ENCODE data around the gene UTS2B. TPM values are rescaled to one million over a fixed set of nuclear protein-coding genes. Genes with fewer than 3 reads are reported as not detected.

The UTS2B gene
- total and polyA plus RNA-seq, 2 of the 13 experiments (the other 11 are each of a cell fraction or from before 2014, with no cell fraction given): 0.03 to 0.46 TPM

GRCh38 chr3:191234216-191234615, 96.1 kb downstream of the UTS2B start:
- BruUV-seq (replicated peaks): no TSS peak
- Histone ChIP-seq H2AFZ (ENCODE audit: low read length) (no peak overlapping the region), H3K4me1 (ENCODE audit: insufficient read depth, low read length) (peaks cover 11% of the 10 kb centered on the region), H3K27ac (ENCODE audit: extremely low read length, insufficient read depth, low read length) (no peak overlapping the region), H3K4me2 (ENCODE audit: low read depth, low read length) (no peak overlapping the region), H3K9ac (ENCODE audit: insufficient read depth, low read depth, low read length) (no peak overlapping the region), H3K79me2 (ENCODE audit: insufficient read depth, low read length) (no peaks in the 10 kb centered on the region), H3K9me3 (ENCODE audit: low read length) (no peaks in the 10 kb centered on the region), H3K4me3 (replicated peaks in 1 of 3; ENCODE audit: insufficient read depth in 1 of 3, low read depth in 2 of 3, low read length in 3 of 3) (no peak overlapping the region), H3K27me3 (ENCODE audit: control insufficient read depth in 1 of 2, insufficient read depth in 2 of 2, low read length in 2 of 2) (no peaks in the 10 kb centered on the region; a peak in 1 of 5 replicates), H4K20me1 (ENCODE audit: insufficient read depth, low read length) (no peaks in the 10 kb centered on the region), H3K36me3 (replicated peaks in 1 of 2; ENCODE audit: control insufficient read depth in 1 of 2, insufficient read depth in 2 of 2, low read length in 2 of 2) (no peaks in the 10 kb centered on the region)
- intact Hi-C loops (cut with micrococcal nuclease; ENCODE audit: unreplicated experiment) (no loop called here), in situ Hi-C loops (cut with HindIII; ENCODE audit: extremely low pct_ligation_motif_present, low pct_unique_long_range_greater_than_20kb) (no loop called here)
- TF ChIP-seq ZBTB10 (CRISPR knock-in tag; IDR thresholded peaks at IDR 0.05; ENCODE audit: borderline replicate concordance): no peak
- no peak for TF ChIP-seq TFAP4 (IDR thresholded peaks at IDR 0.05; ENCODE audit: borderline replicate concordance, low read depth)
- TF ChIP-seq ZNF773 (CRISPR knock-in tag; IDR thresholded peaks at IDR 0.05; ENCODE audit: borderline replicate concordance): no peak
- TF ChIP-seq UBTF (CRISPR knock-in tag; IDR thresholded peaks at IDR 0.05): no peak
- no peak for TF ChIP-seq ZNF251 (CRISPR knock-in tag; IDR thresholded peaks at IDR 0.05)
- no peak for TF ChIP-seq ZNF367 (CRISPR knock-in tag; IDR thresholded peaks at IDR 0.05; ENCODE audit: borderline replicate concordance)
- TF ChIP-seq AGO1 (IDR thresholded peaks at IDR 0.05; ENCODE audit: low read depth, low read length, poor library complexity, severe bottlenecking): no peak
- TF ChIP-seq ZEB1 (IDR thresholded peaks at IDR 0.05; ENCODE audit: insufficient replicate concordance, low read depth): no peak
- no peak for TF ChIP-seq SP140L (CRISPR knock-in tag; IDR thresholded peaks at IDR 0.05; ENCODE audit: borderline replicate concordance)
- no peak for TF ChIP-seq ATAD3A (CRISPR knock-in tag; IDR thresholded peaks at IDR 0.05)
- no peak for TF ChIP-seq NKX3-1 (CRISPR knock-in tag; IDR thresholded peaks at IDR 0.05)
- TF ChIP-seq ZNF678 (CRISPR knock-in tag; IDR thresholded peaks at IDR 0.05): no peak
- CTCF ChIA-PET (ENCODE audit: low intra/inter-chr PET ratio, low total read pairs): no interaction called here
- POLR2A ChIA-PET: no interaction called here
- DNase-seq (ENCODE audit: low spot score) (no peak), FAIRE-seq (no peak), ATAC-seq (no peak)
- 46% methylated on average over 9 of the region's 9 CpGs for WGBS (ENCODE audit: low lambda C conversion rate)
